Activated naive CD4-positive, alpha-beta T cell treated with anti-CD3 and anti-CD28 coated beads for 36 hours (primary cell): Measurements from ENCODE around the gene GALK1. TPM values are rescaled to one million over a fixed set of nuclear protein-coding genes. Genes with fewer than 3 reads are reported as not detected.
"Not testable (repeated sequence)": the region's sequence is repeated elsewhere in the genome, so short reads cannot be mapped to it uniquely, and the experiment has no call there.

Experiments
- CTCF ChIA-PET: fragments of 350-600 bp; sonication (Branson Sonifier 250); formaldehyde crosslinking; loops from one replicate; lab custom pipeline; 2021; ENCODE audit warnings: antibody characterized with exemption; lab: Charles Lee
- DNase-seq: peaks from one replicate; pipeline ENCODE4 v3.0.0-alpha.2; 2020
- H3K27ac Mint-ChIP-seq: one replicate; pipeline ENCODE4 v1.8.0; 2021; ENCODE audit warnings: mild to moderate bottlenecking, mixed read lengths
- H3K27me3 Mint-ChIP-seq: one replicate; pipeline ENCODE4 v1.8.0; 2021; ENCODE audit warnings: low read depth, mixed read lengths
- H3K36me3 Mint-ChIP-seq: one replicate; pipeline ENCODE4 v1.8.0; 2021; ENCODE audit warnings: low read depth, mixed read lengths
- H3K4me1 Mint-ChIP-seq: one replicate; pipeline ENCODE4 v1.8.0; 2021; ENCODE audit warnings: low read depth, mixed read lengths
- H3K4me3 Mint-ChIP-seq: one replicate; pipeline ENCODE4 v1.8.0; 2021; ENCODE audit warnings: mild to moderate bottlenecking, moderate library complexity, mixed read lengths
- H3K9me3 Mint-ChIP-seq: one replicate; pipeline ENCODE4 v1.8.0; 2021; ENCODE audit warnings: mixed read lengths
- intact Hi-C: fragments of 100-400 bp; cut with micrococcal nuclease; formaldehyde crosslinking; loops from one replicate; pipeline ENCODE4 v1.15.1; 2023
- total RNA-seq, 2 experiments: library from RNA; stranded (reverse); gene quantifications; one replicate each; pipeline ENCODE4 v1.2.3, GENCODE V29; 2021

Gene GALK1
- total RNA-seq, 2 experiments from 2014 or later, result 48.7 to 50.2 TPM

GRCh38 chr17:75779987-75780889, 15.2 kb upstream of the GALK1 start:
- no peaks in the 10 kb centered on the region for H3K9me3 Mint-ChIP-seq
- H3K27ac Mint-ChIP-seq, result peak overlapping the region; percentile 99
- peaks cover 35% of the 10 kb centered on the region for H3K36me3 Mint-ChIP-seq
- H3K4me3 Mint-ChIP-seq, result peak overlapping the region; percentile 91
- peaks cover 3% of the 10 kb centered on the region for H3K27me3 Mint-ChIP-seq
- CTCF ChIA-PET, result interaction anchor here (1.0 to 1.4 kb wide), 2 partner anchors 47 to 76 kb away, joined by 3 to 4 read pairs; no protein-coding TSS in a partner anchor
- peaks cover 54% of the 10 kb centered on the region for H3K4me1 Mint-ChIP-seq
- intact Hi-C loops, result loop anchor here (1.0 to 10.0 kb wide), 11 partner anchors 47 to 735 kb away; partner anchors contain the start of genes GALR2, GGA3, MRPS7 and SRP68
- DNase-seq, result no peak

DNA sequence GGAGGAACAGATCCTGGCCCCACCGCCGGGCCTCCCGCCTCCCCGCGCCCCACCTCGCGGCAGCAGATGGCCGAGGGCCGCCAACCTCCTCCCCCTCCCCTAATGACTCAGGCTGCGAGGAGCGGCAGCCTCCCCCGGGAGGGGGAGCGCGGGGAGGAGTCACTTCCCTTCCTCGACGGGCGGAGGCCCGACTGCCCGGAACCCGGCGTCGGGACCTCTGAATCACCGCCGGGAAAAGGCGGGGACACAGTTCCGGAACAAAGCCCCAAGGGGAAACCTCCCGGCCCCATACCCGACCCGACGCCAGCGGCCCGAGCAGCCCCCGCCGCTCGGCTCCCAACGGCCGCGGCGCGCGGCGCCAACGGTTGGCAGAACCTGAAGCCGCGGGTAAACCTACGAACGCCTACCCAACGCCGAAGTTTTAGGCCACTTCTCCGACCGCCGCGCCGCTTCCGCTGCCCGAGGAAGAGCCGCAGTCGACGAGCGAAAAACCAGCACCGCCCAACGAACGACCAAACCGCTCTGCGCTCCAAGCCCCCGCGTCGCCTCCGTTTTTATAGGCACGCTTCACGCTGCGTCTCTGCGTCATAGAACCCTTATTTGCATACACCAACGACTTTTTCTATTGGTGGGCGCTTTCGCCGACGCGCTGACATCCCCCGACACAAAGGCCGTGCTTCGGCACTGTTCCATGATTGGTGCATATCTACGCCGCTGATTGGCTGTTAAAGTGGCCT, 14.4 kb upstream of the GALK1 start:
- H3K4me3 Mint-ChIP-seq, result peak overlapping the region; percentile 91
- H3K9me3 Mint-ChIP-seq, result no peaks in the 10 kb centered on the region
- H3K27ac Mint-ChIP-seq, result peak overlapping the region; percentile 99
- CTCF ChIA-PET, result interaction anchor here (1.0 to 5.7 kb wide), 3 partner anchors 14 to 77 kb away, joined by 3 to 30 read pairs (median 4); partner anchors contain the start of gene GALK1
- peaks cover 3% of the 10 kb centered on the region for H3K27me3 Mint-ChIP-seq
- H3K36me3 Mint-ChIP-seq, result peaks cover 35% of the 10 kb centered on the region
- intact Hi-C loops, result loop anchor here (1.0 to 5.0 kb wide), 7 partner anchors 47 to 488 kb away; partner anchors contain the start of genes GALR2, SRP68, TRIM65 and UBALD2
- H3K4me1 Mint-ChIP-seq, result peaks cover 54% of the 10 kb centered on the region
- peak; percentile 97 for DNase-seq

- Mint-ChIP-seq H3K27me3 (peaks cover 3% of the 10 kb centered on the region), H3K9me3 (no peaks in the 10 kb centered on the region), H3K36me3 (peaks cover 35% of the 10 kb centered on the region), H3K27ac (peak overlapping the region; percentile 99), H3K4me3 (peak overlapping the region; percentile 91), H3K4me1 (peaks cover 50% of the 10 kb centered on the region)
- intact Hi-C loops, result loop anchor here (1.0 to 5.0 kb wide), 7 partner anchors 48 to 488 kb away; partner anchors contain the start of genes GALR2, SRP68, TRIM65 and UBALD2
- CTCF ChIA-PET, result interaction anchor here (0.8 to 5.7 kb wide), 2 partner anchors 11 to 14 kb away, joined by 4 to 30 read pairs; partner anchors contain the start of gene GALK1
- no peak for DNase-seq
Measured at GRCh38 chr17:75778861-75779249, 13.9 kb upstream of the GALK1 start.

- CTCF ChIA-PET, result interaction anchor here (0.7 to 5.7 kb wide), 6 partner anchors 10 to 384 kb away, joined by 3 to 30 read pairs (median 5); partner anchors contain the start of gene GALK1
- intact Hi-C loops, result loop anchor here (2.0 to 5.0 kb wide), 4 partner anchors 49 to 489 kb away; partner anchors contain the start of genes GALR2, SRP68, TRIM65 and UBALD2
- H3K9me3 Mint-ChIP-seq, H3K27me3 Mint-ChIP-seq, DNase-seq: not testable (repeated sequence)
- Mint-ChIP-seq H3K4me3 (peak overlapping the region; percentile 91), H3K27ac (peak overlapping the region; percentile 99), H3K4me1 (peaks cover 45% of the 10 kb centered on the region), H3K36me3 (peaks cover 35% of the 10 kb centered on the region)
Measured at GRCh38 chr17:75778066-75778860, 13.3 kb upstream of the GALK1 start.

DNA sequence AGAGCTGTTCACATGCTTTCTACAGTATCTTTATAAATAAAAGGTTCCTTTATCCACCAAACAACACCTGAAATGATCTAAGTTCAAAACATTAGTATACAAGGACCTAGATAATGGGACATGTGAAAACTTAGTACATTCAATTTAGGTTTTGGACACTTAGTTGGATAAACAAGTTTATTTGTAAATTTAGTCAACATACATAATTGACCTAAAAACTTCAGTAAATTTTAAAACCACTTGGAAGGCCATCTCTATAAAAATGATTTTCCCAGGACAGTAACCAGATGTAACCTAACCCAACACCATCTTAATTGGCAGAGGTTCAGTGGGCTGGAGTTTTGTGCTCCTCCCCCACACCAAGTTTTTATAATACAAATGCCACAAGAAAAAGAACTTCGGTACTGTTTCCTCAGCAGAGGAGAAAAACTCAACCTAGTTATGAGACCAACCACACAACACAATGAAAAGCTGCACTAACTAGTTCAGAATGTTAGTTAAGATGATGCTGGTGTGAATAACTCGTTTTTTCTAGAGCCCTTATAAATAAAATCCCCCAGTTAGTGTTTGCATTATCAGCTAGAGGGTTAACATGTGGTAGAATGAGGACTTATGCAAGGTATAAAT, 12.4 kb upstream of the GALK1 start:
- Mint-ChIP-seq H3K4me1 (peaks cover 36% of the 10 kb centered on the region), H3K36me3 (peaks cover 35% of the 10 kb centered on the region), H3K4me3 (peak overlapping the region; percentile 91), H3K9me3 (no peaks in the 10 kb centered on the region), H3K27ac (peak overlapping the region; percentile 99), H3K27me3 (peaks cover 3% of the 10 kb centered on the region)
- CTCF ChIA-PET, result interaction anchor here (0.7 to 5.7 kb wide), 7 partner anchors 12 to 383 kb away, joined by 3 to 30 read pairs (median 5); partner anchors contain the start of gene GALK1
- DNase-seq, result no peak
- intact Hi-C loops, result loop anchor here (5.0 kb wide), 3 partner anchors 120 to 490 kb away; partner anchors contain the start of genes GALR2, SRP68, TRIM65 and UBALD2

- H3K4me1 Mint-ChIP-seq, result peaks cover 33% of the 10 kb centered on the region
- peak; percentile 59 for DNase-seq
- CTCF ChIA-PET, result interaction anchor here (1.0 to 5.7 kb wide), 7 partner anchors 12 to 237 kb away, joined by 3 to 30 read pairs (median 3); partner anchors contain the start of gene GALK1
- peak overlapping the region; percentile 99 for H3K27ac Mint-ChIP-seq
- intact Hi-C loops, result loop anchor here (1.0 to 5.0 kb wide), 4 partner anchors 8 to 491 kb away; partner anchors contain the start of genes GALR2, SRP68, TRIM65 and UBALD2
- H3K9me3 Mint-ChIP-seq, result no peaks in the 10 kb centered on the region
- H3K4me3 Mint-ChIP-seq, result peak overlapping the region; percentile 91
- peaks cover 3% of the 10 kb centered on the region for H3K27me3 Mint-ChIP-seq
- peaks cover 35% of the 10 kb centered on the region for H3K36me3 Mint-ChIP-seq
Measured at GRCh38 chr17:75776386-75777295, 11.6 kb upstream of the GALK1 start.

GRCh38 chr17:75774991-75775668, 10.1 kb upstream of the GALK1 start:
- DNase-seq, result no peak

DNA sequence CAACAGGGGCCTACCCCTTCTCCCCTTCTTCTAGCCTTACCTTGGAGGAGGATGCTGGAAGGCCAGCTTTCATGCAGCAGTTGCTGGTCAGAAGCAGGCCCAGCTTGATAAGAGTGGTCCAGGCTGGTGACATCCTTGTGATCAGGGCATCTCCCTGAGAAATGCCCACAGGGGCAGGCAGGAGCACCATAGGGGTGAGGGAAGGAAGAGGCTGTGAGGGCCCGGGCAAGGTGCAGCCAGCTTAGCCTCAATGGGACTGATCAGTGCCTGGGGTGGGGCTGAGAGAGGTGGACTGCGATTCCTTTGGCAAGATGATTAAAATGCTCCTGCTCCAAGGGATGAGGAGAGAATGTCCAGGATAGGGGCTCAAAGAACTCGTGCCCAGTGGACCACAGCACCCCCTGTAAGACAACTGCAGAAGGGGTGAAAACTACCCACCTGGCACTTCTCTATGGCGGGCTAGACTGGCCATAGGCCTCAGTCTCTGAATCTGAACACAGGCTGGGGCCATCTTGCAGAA, 9.5 kb upstream of the GALK1 start:
- Mint-ChIP-seq H3K27me3 (peaks cover under 1% of the 10 kb centered on the region), H3K4me1 (peaks cover 29% of the 10 kb centered on the region), H3K9me3 (no peaks in the 10 kb centered on the region), H3K27ac (no peak overlapping the region), H3K4me3 (no peak overlapping the region), H3K36me3 (peaks cover 33% of the 10 kb centered on the region)
- intact Hi-C loops, result no loop called here
- CTCF ChIA-PET, result interaction anchor here (0.5 to 5.7 kb wide), 4 partner anchors 10 to 153 kb away, joined by 3 to 30 read pairs (median 10); partner anchors contain the start of gene GALK1
- no peak for DNase-seq

More at GRCh38 chr17:75774991-75775668, 10.1 kb upstream of the GALK1 start:
- CTCF ChIA-PET, result interaction anchor here (0.5 to 5.7 kb wide), 3 partner anchors 10 to 153 kb away, joined by 3 to 30 read pairs (median 7); partner anchors contain the start of gene GALK1
- intact Hi-C loops, result loop anchor here (5.0 kb wide), 3 partner anchors 122 to 492 kb away; partner anchors contain the start of genes GALR2, SRP68, TRIM65 and UBALD2
- peak overlapping the region; percentile 99 for H3K27ac Mint-ChIP-seq
- H3K9me3 Mint-ChIP-seq, result no peaks in the 10 kb centered on the region
- H3K4me1 Mint-ChIP-seq, result peaks cover 35% of the 10 kb centered on the region
- peaks cover 35% of the 10 kb centered on the region for H3K36me3 Mint-ChIP-seq
- no peak overlapping the region for H3K4me3 Mint-ChIP-seq
- H3K27me3 Mint-ChIP-seq, result peaks cover 3% of the 10 kb centered on the region

GRCh38 chr17:75773808-75774470, 8.9 kb upstream of the GALK1 start:
- Mint-ChIP-seq H3K4me3 (no peak overlapping the region), H3K36me3 (peaks cover 32% of the 10 kb centered on the region), H3K4me1 (peaks cover 28% of the 10 kb centered on the region), H3K27me3 (no peaks in the 10 kb centered on the region), H3K9me3 (no peaks in the 10 kb centered on the region), H3K27ac (no peak overlapping the region)
- intact Hi-C loops, result no loop called here
- DNase-seq, result no peak
- CTCF ChIA-PET, result interaction anchor here (0.6 to 5.7 kb wide), 5 partner anchors 9 to 326 kb away, joined by 3 to 30 read pairs (median 7); partner anchors contain the start of gene GALK1
